ENCODE measurements around the gene PAQR4. TPM values are rescaled to one million over a fixed set of nuclear protein-coding genes. Genes with fewer than 3 reads are reported as not detected.

PAQR4 gene
- total and polyA plus RNA-seq, 2 of the 13 experiments (the other 11 are each of a cell fraction or from before 2014, with no cell fraction given), result 15.9 to 24.8 TPM

DNA sequence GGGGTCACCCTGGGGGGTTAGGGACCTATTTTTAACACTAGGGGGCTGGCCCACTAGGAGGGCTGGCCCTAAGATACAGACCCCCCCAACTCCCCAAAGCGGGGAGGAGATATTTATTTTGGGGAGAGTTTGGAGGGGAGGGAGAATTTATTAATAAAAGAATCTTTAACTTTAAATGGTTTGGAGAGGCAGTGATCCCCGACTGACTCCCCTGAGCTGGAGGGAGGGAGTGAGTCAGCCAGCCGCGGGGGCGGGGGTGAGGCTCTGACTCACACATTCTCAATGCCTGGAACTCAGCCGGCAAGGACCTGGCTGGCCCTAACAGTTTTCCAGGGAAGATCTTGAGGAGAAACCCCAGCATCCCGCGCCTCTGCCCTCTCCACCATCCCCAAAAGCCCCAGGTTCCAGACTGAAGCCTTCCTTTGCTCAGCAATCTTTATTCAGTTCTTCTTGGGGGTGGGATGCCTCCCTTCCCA lies 53.1 kb downstream of the PAQR4 start (continued):
- TF ChIP-seq, protein P1, sequence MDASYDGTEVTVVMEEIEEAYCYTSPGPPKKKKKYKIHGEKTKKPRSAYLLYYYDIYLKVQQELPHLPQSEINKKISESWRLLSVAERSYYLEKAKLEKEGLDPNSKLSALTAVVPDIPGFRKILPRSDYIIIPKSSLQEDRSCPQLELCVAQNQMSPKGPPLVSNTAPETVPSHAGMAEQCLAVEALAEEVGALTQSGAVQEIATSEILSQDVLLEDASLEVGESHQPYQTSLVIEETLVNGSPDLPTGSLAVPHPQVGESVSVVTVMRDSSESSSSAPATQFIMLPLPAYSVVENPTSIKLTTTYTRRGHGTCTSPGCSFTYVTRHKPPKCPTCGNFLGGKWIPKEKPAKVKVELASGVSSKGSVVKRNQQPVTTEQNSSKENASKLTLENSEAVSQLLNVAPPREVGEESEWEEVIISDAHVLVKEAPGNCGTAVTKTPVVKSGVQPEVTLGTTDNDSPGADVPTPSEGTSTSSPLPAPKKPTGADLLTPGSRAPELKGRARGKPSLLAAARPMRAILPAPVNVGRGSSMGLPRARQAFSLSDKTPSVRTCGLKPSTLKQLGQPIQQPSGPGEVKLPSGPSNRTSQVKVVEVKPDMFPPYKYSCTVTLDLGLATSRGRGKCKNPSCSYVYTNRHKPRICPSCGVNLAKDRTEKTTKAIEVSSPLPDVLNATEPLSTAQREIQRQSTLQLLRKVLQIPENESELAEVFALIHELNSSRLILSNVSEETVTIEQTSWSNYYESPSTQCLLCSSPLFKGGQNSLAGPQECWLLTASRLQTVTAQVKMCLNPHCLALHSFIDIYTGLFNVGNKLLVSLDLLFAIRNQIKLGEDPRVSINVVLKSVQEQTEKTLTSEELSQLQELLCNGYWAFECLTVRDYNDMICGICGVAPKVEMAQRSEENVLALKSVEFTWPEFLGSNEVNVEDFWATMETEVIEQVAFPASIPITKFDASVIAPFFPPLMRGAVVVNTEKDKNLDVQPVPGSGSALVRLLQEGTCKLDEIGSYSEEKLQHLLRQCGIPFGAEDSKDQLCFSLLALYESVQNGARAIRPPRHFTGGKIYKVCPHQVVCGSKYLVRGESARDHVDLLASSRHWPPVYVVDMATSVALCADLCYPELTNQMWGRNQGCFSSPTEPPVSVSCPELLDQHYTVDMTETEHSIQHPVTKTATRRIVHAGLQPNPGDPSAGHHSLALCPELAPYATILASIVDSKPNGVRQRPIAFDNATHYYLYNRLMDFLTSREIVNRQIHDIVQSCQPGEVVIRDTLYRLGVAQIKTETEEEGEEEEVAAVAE (CRISPR knock-in tag; IDR thresholded peaks at IDR 0.05; ENCODE audit: borderline replicate concordance), result no peak
- TF ChIP-seq, protein P2, sequence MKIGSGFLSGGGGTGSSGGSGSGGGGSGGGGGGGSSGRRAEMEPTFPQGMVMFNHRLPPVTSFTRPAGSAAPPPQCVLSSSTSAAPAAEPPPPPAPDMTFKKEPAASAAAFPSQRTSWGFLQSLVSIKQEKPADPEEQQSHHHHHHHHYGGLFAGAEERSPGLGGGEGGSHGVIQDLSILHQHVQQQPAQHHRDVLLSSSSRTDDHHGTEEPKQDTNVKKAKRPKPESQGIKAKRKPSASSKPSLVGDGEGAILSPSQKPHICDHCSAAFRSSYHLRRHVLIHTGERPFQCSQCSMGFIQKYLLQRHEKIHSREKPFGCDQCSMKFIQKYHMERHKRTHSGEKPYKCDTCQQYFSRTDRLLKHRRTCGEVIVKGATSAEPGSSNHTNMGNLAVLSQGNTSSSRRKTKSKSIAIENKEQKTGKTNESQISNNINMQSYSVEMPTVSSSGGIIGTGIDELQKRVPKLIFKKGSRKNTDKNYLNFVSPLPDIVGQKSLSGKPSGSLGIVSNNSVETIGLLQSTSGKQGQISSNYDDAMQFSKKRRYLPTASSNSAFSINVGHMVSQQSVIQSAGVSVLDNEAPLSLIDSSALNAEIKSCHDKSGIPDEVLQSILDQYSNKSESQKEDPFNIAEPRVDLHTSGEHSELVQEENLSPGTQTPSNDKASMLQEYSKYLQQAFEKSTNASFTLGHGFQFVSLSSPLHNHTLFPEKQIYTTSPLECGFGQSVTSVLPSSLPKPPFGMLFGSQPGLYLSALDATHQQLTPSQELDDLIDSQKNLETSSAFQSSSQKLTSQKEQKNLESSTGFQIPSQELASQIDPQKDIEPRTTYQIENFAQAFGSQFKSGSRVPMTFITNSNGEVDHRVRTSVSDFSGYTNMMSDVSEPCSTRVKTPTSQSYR (CRISPR knock-in tag; IDR thresholded peaks at IDR 0.05; ENCODE audit: borderline replicate concordance), result peak; percentile 30; the same call in 1 of the 2 replicates
- 0 out of 2 replicates have a peak, but pooled peaks have one; percentile 26 for TF ChIP-seq RBFOX2 (IDR thresholded peaks at IDR 0.05; ENCODE audit: low read depth, low read length)
- peak; percentile 98 for TF ChIP-seq FOSL2 (CRISPR knock-in tag; IDR thresholded peaks at IDR 0.05)
- TF ChIP-seq FOXP1 (IDR thresholded peaks at IDR 0.05), result no peak
- TF ChIP-seq FOXP1 (CRISPR knock-in tag; IDR thresholded peaks at IDR 0.05), result no peak
- TF ChIP-seq ZNF30 (CRISPR knock-in tag; IDR thresholded peaks at IDR 0.05), result no peak
- TF ChIP-seq, protein P3, sequence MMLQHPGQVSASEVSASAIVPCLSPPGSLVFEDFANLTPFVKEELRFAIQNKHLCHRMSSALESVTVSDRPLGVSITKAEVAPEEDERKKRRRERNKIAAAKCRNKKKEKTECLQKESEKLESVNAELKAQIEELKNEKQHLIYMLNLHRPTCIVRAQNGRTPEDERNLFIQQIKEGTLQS (CRISPR knock-in tag; IDR thresholded peaks at IDR 0.05), result peak; percentile 94
- no peak for TF ChIP-seq ZNF547 (CRISPR knock-in tag; IDR thresholded peaks at IDR 0.05)
- TF ChIP-seq RARA (CRISPR knock-in tag; IDR thresholded peaks at IDR 0.05), result no peak
- no peak for TF ChIP-seq PLRG1 (conservative IDR thresholded peaks at IDR 0.05)
- TF ChIP-seq ZNF747 (CRISPR knock-in tag; IDR thresholded peaks at IDR 0.05; ENCODE audit: borderline replicate concordance), result no peak
- TF ChIP-seq PHF8 (CRISPR knock-in tag; IDR thresholded peaks at IDR 0.05), result no peak
- TF ChIP-seq, protein P4, sequence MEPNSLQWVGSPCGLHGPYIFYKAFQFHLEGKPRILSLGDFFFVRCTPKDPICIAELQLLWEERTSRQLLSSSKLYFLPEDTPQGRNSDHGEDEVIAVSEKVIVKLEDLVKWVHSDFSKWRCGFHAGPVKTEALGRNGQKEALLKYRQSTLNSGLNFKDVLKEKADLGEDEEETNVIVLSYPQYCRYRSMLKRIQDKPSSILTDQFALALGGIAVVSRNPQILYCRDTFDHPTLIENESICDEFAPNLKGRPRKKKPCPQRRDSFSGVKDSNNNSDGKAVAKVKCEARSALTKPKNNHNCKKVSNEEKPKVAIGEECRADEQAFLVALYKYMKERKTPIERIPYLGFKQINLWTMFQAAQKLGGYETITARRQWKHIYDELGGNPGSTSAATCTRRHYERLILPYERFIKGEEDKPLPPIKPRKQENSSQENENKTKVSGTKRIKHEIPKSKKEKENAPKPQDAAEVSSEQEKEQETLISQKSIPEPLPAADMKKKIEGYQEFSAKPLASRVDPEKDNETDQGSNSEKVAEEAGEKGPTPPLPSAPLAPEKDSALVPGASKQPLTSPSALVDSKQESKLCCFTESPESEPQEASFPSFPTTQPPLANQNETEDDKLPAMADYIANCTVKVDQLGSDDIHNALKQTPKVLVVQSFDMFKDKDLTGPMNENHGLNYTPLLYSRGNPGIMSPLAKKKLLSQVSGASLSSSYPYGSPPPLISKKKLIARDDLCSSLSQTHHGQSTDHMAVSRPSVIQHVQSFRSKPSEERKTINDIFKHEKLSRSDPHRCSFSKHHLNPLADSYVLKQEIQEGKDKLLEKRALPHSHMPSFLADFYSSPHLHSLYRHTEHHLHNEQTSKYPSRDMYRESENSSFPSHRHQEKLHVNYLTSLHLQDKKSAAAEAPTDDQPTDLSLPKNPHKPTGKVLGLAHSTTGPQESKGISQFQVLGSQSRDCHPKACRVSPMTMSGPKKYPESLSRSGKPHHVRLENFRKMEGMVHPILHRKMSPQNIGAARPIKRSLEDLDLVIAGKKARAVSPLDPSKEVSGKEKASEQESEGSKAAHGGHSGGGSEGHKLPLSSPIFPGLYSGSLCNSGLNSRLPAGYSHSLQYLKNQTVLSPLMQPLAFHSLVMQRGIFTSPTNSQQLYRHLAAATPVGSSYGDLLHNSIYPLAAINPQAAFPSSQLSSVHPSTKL (CRISPR knock-in tag; IDR thresholded peaks at IDR 0.05), result peak; percentile 13; the same call in 1 of the 2 replicates
- no peak for TF ChIP-seq ZNF678 (CRISPR knock-in tag; IDR thresholded peaks at IDR 0.05)
- TF ChIP-seq, protein P5, sequence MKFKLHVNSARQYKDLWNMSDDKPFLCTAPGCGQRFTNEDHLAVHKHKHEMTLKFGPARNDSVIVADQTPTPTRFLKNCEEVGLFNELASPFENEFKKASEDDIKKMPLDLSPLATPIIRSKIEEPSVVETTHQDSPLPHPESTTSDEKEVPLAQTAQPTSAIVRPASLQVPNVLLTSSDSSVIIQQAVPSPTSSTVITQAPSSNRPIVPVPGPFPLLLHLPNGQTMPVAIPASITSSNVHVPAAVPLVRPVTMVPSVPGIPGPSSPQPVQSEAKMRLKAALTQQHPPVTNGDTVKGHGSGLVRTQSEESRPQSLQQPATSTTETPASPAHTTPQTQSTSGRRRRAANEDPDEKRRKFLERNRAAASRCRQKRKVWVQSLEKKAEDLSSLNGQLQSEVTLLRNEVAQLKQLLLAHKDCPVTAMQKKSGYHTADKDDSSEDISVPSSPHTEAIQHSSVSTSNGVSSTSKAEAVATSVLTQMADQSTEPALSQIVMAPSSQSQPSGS (CRISPR knock-in tag; IDR thresholded peaks at IDR 0.05), result no peak
- peak; percentile 89 for TF ChIP-seq TEAD3 (CRISPR knock-in tag; optimal IDR thresholded peaks at IDR 0.05; ENCODE audit: borderline replicate concordance)
- TF ChIP-seq NFIB (CRISPR knock-in tag; IDR thresholded peaks at IDR 0.05; ENCODE audit: borderline replicate concordance), result no peak
